K562 (cell line): ENCODE measurements around the gene ARPC1A. TPM values are rescaled to one million over a fixed set of nuclear protein-coding genes. Genes with fewer than 3 reads are reported as not detected.

Source experiments
- FOXK2 ChIP-seq, 2 experiments: fragments of 450-650 bp; IDR thresholded peaks in 1 of 2; conservative IDR thresholded peaks in 1 of 2; 2 replicates each; pipeline ENCODE4 v1.6.1; 2016; ENCODE audit warnings: low read depth in 2 of 2, mild to moderate bottlenecking in 1 of 2
- HEY1 ChIP-seq: fragments of 250-450 bp; sonication (Bioruptor Pico); IDR thresholded peaks from 2 replicates; pipeline ENCODE4 v1.5.0; 2020; ENCODE audit warnings: mild to moderate bottlenecking, moderate library complexity, borderline replicate concordance
- HMG20A ChIP-seq: fragments of 450-650 bp; formaldehyde crosslinking; conservative IDR thresholded peaks from 2 replicates; pipeline ENCODE4 v1.4.0; 2020; ENCODE audit warnings: mild to moderate bottlenecking, mixed read lengths
- ILF3 ChIP-seq: fragments of 450-650 bp; IDR thresholded peaks from 2 replicates; pipeline ENCODE4 v1.6.1; 2018; ENCODE audit warnings: antibody characterized with exemption, mild to moderate bottlenecking, moderate library complexity, borderline replicate concordance
- MCM5 ChIP-seq: fragments of 450-650 bp; IDR thresholded peaks from 2 replicates; pipeline ENCODE4 v1.6.1; 2016; ENCODE audit warnings: low read depth
- NUFIP1 ChIP-seq: fragments of 450-650 bp; IDR thresholded peaks from 2 replicates; pipeline ENCODE4 v1.6.1; 2018; ENCODE audit not compliant: partially characterized antibody
- PKNOX1 ChIP-seq: fragments of 450-650 bp; IDR thresholded peaks from 2 replicates; pipeline ENCODE4 v1.6.1; 2016
- RBM25 ChIP-seq: fragments of 200-400 bp; formaldehyde crosslinking; IDR thresholded peaks from 2 replicates; pipeline ENCODE4 v1.6.1; 2018; ENCODE audit warnings: low read length, low read depth, moderate library complexity; ENCODE audit not compliant: severe bottlenecking
- RHOXF2B ChIP-seq: fragments of 250-450 bp; sonication (Bioruptor Pico); conservative IDR thresholded peaks from 2 replicates; pipeline ENCODE4 v1.5.1; 2021
- SAP30 ChIP-seq: fragments of 200-600 bp; sonication (generic); IDR thresholded peaks from 2 replicates; pipeline ENCODE4 v1.6.1; 2012; ENCODE audit warnings: borderline replicate concordance, low read depth, mild to moderate bottlenecking, moderate library complexity, low read length, control low read depth, inconsistent platforms; ENCODE audit not compliant: insufficient read depth, poor library complexity, severe bottlenecking
- SNRNP70 ChIP-seq: fragments of 200-400 bp; formaldehyde crosslinking; optimal IDR thresholded peaks from 2 replicates; pipeline ENCODE3; 2017; ENCODE audit warnings: low read depth, low read length
- TEAD2 ChIP-seq: fragments of 450-650 bp; IDR thresholded peaks from 2 replicates; pipeline ENCODE4 v1.6.1; 2016; ENCODE audit warnings: missing genetic modification characterization, control low read depth, missing compliant biosample characterization
- THAP12 ChIP-seq: fragments of 250-450 bp; sonication (Bioruptor Pico); IDR thresholded peaks from 2 replicates; pipeline ENCODE4 v1.9.0; 2021; ENCODE audit warnings: mild to moderate bottlenecking, inconsistent platforms
- U2AF1 ChIP-seq: fragments of 200-400 bp; formaldehyde crosslinking; optimal IDR thresholded peaks from 2 replicates; pipeline ENCODE3; 2017; ENCODE audit warnings: mild to moderate bottlenecking, low read depth, low read length, moderate library complexity
- ZBTB49 ChIP-seq: sonication (generic); formaldehyde crosslinking; IDR thresholded peaks from 2 replicates; pipeline ENCODE4 v1.8.0; 2022; ENCODE audit warnings: missing genetic modification reagents, mild to moderate bottlenecking, borderline replicate concordance
- ZC3H11A ChIP-seq: IDR thresholded peaks from 2 replicates; pipeline ENCODE4 v1.6.1; 2012; ENCODE audit warnings: low read depth, low read length, improper control_type of control experiment
- ZKSCAN1 ChIP-seq: fragments of 150-350 bp; IDR thresholded peaks from 2 replicates; pipeline ENCODE4 v1.6.1; 2016; ENCODE audit warnings: low read depth, low read length
- ZNF274 ChIP-seq: IDR thresholded peaks from 2 replicates; pipeline ENCODE4 v1.6.1; 2011; ENCODE audit warnings: low read depth, mild to moderate bottlenecking, low read length, moderate library complexity, borderline replicate concordance
- ZNF395 ChIP-seq: fragments of 200-800 bp; sonication (Bioruptor generic); IDR thresholded peaks from 2 replicates; pipeline ENCODE4 v1.6.1; 2017; ENCODE audit warnings: missing genetic modification characterization, missing compliant biosample characterization
- ZNF586 ChIP-seq: fragments of 450-650 bp; formaldehyde crosslinking; conservative IDR thresholded peaks from 2 replicates; pipeline ENCODE4 v1.4.0; 2020; ENCODE audit warnings: mild to moderate bottlenecking, moderate library complexity
- ZSCAN29 ChIP-seq: fragments of 450-650 bp; IDR thresholded peaks from 2 replicates; pipeline ENCODE4 v1.6.1; 2017
- polyA plus RNA-seq, 8 experiments: library from polyadenylated mRNA; depleted of rRNA in 4 of 8; stranded (reverse) in 5 of 8; unstranded in 3 of 8; fragments of >200 nt; fragmentation: Nextera tagmentation in 2 of 8; fragmentation: Illumina TruSeq in 1 of 8; extraction: Ambion mirVana in 2 of 8; extraction: Trizol in 1 of 8; gene quantifications; 2 replicates each; pipeline versions ENCODE4 v1.2.1 to v1.2.3, GENCODE V29; 2011 to 2014; ENCODE audit warnings: inconsistent platforms in 1 of 8, missing spikeins in 1 of 8
- total RNA-seq, 7 experiments: library from RNA; depleted of rRNA in 6 of 7; stranded (reverse); fragments of >200 nt in 6 of 7; fragmentation: Illumina TruSeq in 2 of 7; extraction: Trizol in 2 of 7; gene quantifications; 2 replicates each; pipeline versions ENCODE4 v1.2.1 to v1.2.3, GENCODE V29; 2011 to 2021; ENCODE audit warnings: low replicate concordance in 1 of 7

ARPC1A gene
- total and polyA plus RNA-seq, 9 of the 15 experiments (the other 6 are each of a cell fraction or from before 2014, with no cell fraction given): 39.5 to 151 (median 86.1) TPM

- TF ChIP-seq THAP12 (no peak), ZKSCAN1 (no peak), NUFIP1 (no peak), ZSCAN29 (no peak), ZBTB49 (no peak), FOXK2 (conservative IDR thresholded peaks at IDR 0.05 in 1 of 2, IDR thresholded peaks at IDR 0.05 in 1 of 2; ENCODE audit: low read depth in 2 of 2) (peak in 1 of 2 experiments; percentile 46; a peak in 1 of 4 replicates), MCM5 (no peak), RBM25 (no peak), HEY1 (CRISPR knock-in tag) (no peak), PKNOX1 (no peak), ZNF586 (CRISPR knock-in tag) (no peak), SNRNP70 (no peak), ILF3 (no peak), ZNF395 (no peak), TEAD2 (no peak), SAP30 (no peak), ZC3H11A (no peak), ZNF274 (no peak), RHOXF2B (CRISPR knock-in tag) (no peak), HMG20A (CRISPR knock-in tag) (no peak), U2AF1 (no peak)
Measured at GRCh38 chr7:99312316-99313203, 13.1 kb upstream of the ARPC1A start (continued).
